Large intestine (tissue), 3 donors: ENCODE results near the gene COL5A1. TPM values are rescaled to one million over a fixed set of nuclear protein-coding genes. Genes with fewer than 3 reads are reported as not detected.
A peak's percentile ranks its signal among the peaks of the same experiment; 100 is the strongest.

ENCODE experiments used
- DNase-seq, 2 donors: peaks; one replicate each; pipeline versions ENCODE4 v3.0.0 to v3.0.0-alpha.2; 2013
- H3K27ac ChIP-seq: one replicate; pipeline ENCODE4 v1.5.1; 2013; ENCODE audit warnings: low read length
- H3K27me3 ChIP-seq: 2 replicates; pipeline ENCODE4 v1.6.1; 2013; ENCODE audit warnings: low read length; ENCODE audit not compliant: control insufficient read depth, insufficient read depth
- H3K36me3 ChIP-seq: 2 replicates; pipeline ENCODE4 v1.6.1; 2013; ENCODE audit warnings: low read length; ENCODE audit not compliant: control insufficient read depth, insufficient read depth
- H3K4me1 ChIP-seq: one replicate; pipeline ENCODE4 v1.6.1; 2013; ENCODE audit warnings: low read length; ENCODE audit not compliant: control insufficient read depth, insufficient read depth
- H3K4me3 ChIP-seq: one replicate; pipeline ENCODE4 v1.5.1; 2013; ENCODE audit warnings: low read length
- H3K9me3 ChIP-seq: one replicate; pipeline ENCODE4 v1.6.1; 2013; ENCODE audit warnings: mild to moderate bottlenecking, low read depth, low read length, moderate library complexity; ENCODE audit not compliant: control insufficient read depth
- WGBS: methylation state at CpG from one replicate; pipeline ENCODE4 v1.1.5; 2013; ENCODE audit warnings: low lambda C conversion rate; ENCODE audit not compliant: insufficient coverage; 5-methylcytosine and 5-hydroxymethylcytosine counted together
- polyA plus RNA-seq: library from polyadenylated mRNA; unstranded; fragments of 120-200 nt; gene quantifications from one replicate; pipeline ENCODE4 v1.2.1, GENCODE V29; 2013

COL5A1 gene
- polyA plus RNA-seq, 1 donor: 79.9 TPM

DNA sequence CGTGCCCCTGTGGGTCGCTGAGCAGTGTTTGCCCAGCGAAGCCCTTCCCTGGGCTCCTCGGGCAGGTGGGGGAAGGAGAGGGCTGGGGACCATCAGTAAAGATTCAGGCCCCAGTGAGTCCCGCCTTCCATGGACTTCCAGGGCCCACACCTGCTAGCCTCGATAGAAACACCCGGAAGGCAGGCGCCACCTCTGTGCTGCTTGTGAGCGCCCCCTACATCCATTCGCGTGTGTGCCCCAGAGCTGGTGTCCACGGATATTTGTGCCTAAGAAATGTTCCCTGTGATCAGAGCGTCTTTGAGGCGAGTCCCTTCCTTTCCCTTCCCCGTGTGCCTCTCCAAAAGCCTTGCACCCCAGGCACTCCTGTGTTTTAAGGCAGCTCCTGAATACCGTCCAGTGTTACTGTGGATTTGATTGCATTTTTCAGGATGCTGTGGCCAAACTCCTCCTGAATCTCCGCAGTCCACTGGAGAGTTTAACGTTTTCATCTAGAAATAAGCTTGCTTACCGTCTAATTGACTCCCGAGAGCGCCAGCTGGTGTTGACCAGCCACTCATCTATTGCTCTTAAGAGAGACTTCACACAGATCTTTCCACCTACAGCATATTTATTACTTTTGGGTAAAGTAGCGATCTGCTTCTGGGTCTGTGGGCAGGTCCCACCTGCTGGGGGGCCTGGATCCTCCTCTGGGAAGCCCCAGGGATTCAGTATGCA lies 101.4 kb downstream of the COL5A1 start:
- no peak for DNase-seq
- Histone ChIP-seq H3K9me3 (no peaks in the 10 kb centered on the region), H3K4me1 (no peaks in the 10 kb centered on the region), H3K36me3 (peaks cover 14% of the 10 kb centered on the region), H3K4me3 (no peak overlapping the region), H3K27me3 (no peaks in the 10 kb centered on the region), H3K27ac (no peak overlapping the region)
- 100% methylated on average over 2 of the region's 22 CpGs for WGBS

DNA sequence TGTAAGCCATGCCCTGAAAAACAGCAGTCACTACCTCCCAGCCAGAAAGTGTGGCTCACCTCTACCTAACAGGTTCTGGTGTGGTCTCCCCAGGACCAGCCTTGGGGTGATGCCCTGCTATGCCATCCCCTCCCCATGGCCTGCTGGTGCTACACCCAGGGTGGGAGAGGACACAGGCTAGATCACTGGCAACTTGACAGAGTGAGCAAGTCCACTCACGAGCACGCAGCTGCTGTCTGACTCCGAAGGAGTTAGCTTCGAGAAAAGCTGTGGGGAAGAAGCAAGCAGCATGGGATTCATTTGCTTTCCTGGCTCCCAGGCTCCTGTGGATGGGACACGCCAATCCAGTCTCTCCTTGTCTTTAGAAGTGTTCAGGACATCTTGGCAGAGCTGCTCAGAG lies 102.2 kb downstream of the COL5A1 start:
- Histone ChIP-seq H3K4me3 (no peak overlapping the region), H3K36me3 (peaks cover 12% of the 10 kb centered on the region), H3K9me3 (no peaks in the 10 kb centered on the region), H3K27me3 (no peaks in the 10 kb centered on the region), H3K27ac (no peak overlapping the region), H3K4me1 (no peaks in the 10 kb centered on the region)
- no peak for DNase-seq
- WGBS: 100% methylated on average over 1 of the region's 5 CpGs

DNA sequence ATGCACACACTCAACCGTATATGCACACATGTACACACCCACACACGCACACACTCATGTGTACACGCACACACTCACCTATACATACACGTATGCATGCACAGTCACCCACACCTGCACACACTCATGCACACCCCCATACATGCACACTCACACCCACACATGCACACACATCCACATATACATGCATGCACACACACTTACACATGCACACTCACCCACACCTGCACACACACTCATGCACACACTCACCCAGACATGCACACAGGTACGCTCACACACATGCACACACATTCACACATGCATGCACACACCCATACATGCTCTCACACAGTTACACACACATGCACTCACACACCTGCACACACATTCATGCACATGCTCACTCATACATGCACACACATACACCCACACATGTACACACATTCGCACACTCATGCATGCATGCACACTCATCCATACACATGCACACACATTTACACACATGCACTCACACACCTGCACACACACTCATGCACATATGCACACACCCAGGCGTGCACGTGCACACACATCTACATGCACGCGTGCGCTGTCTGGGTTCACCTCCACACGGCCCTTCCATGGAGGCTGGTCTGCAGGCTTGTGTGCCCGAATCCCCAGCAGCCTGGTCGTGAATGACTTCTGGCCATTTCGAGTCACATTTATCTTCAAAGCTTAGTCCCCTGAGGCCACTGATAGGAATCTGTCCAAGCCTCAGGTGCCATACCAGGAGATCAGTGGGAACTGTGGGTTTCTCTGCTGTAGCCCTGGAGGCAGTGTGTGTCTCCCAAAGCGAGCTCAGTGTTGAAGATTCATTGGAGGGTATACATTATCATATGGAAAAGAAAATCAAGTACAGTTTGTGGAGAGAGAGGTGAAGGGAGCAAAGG lies 103.0 kb downstream of the COL5A1 start:
- no peaks in the 10 kb centered on the region for H3K27me3 ChIP-seq
- no CpG with 5 or more reads among the region's 16 CpGs for WGBS
- no peaks in the 10 kb centered on the region for H3K4me1 ChIP-seq
- peaks cover 12% of the 10 kb centered on the region for H3K36me3 ChIP-seq
- no peak overlapping the region for H3K4me3 ChIP-seq
- no peak for DNase-seq
- no peak overlapping the region for H3K27ac ChIP-seq
- H3K9me3 ChIP-seq: no peaks in the 10 kb centered on the region

DNA sequence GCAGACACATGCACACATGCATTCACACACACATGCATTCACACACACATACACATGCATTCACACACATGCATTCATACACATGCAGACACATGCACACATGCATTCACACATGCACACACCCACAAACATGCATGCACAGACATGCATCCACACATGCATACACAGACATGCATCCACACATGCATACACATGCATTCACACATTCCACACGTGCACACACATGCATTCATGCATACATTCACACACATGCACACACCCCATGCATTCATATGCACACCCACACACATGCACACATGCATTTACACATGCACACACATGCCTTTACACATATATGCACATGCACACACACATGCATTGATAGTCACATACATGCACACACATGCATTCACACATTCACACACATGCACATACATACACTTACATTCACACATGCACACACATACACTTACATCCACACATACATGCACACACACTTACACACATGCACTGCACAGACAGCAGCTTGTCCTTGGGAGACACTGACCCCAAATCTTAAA lies 106.4 kb downstream of the COL5A1 start:
- H3K27ac ChIP-seq: no peak overlapping the region
- H3K36me3 ChIP-seq: peaks cover 20% of the 10 kb centered on the region
- WGBS: no CpG with 5 or more reads among the region's 1 CpG
- H3K27me3 ChIP-seq: no peaks in the 10 kb centered on the region
- no peak overlapping the region for H3K4me3 ChIP-seq
- no peaks in the 10 kb centered on the region for H3K9me3 ChIP-seq
- H3K4me1 ChIP-seq: no peaks in the 10 kb centered on the region
- no peak for DNase-seq

DNA sequence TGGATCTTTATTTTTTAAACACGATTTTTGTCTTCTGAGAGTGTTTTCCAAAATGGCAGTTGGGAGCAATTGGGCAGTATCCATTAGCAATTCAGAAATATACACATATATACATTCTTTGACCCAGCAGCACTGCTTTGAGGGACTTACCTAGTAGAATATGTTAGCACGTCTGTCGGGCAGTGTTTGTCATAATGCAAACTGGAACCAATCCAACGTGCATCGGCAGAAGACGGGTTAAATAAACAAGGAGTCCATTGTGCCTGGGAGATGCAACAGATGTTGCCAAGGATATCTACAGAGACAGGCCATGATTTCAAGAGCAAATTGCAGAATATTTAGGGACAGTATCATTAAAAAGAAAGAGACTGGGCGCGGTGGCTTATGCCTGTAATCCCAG lies 107.0 kb downstream of the COL5A1 start:
- H3K36me3 ChIP-seq: peaks cover 20% of the 10 kb centered on the region
- H3K27me3 ChIP-seq: no peaks in the 10 kb centered on the region
- no peak overlapping the region for H3K27ac ChIP-seq
- DNase-seq: no peak
- 83% methylated on average over 1 of the region's 8 CpGs for WGBS
- H3K4me1 ChIP-seq: no peaks in the 10 kb centered on the region
- H3K4me3 ChIP-seq: no peak overlapping the region
- H3K9me3 ChIP-seq: no peaks in the 10 kb centered on the region

DNA sequence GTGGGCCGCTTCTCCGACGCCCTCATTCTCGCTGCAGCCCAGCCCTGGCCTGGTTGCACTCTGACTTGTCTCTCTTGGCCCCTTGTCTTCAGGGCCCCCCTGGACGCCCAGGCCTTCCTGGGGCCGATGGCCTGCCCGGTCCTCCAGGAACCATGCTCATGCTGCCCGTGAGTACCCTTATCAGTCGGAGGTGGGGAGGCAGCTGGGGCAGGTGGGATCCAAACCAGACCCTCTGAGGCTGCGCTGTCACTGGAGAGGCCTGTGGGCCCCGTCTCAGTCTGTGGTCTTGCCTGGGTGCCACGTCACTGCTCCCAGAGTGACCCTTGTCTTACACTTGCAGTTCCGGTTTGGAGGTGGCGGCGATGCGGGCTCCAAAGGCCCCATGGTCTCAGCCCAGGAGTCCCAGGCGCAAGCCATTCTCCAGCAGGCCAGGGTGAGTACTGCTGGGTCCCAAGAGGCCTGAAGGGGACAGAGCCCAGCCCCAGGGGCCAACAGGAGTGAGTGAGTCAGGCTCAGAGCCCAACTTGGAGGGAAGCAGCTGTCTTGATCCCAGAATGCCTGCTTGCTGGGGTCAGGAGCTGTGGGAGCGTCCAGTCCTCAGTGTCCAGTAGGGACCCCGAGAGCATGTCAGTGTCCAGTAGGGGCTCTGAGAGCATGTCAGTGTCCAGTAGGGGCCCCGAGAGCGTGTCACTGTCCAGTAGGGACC lies 109.0 kb downstream of the COL5A1 start:
- no peak for DNase-seq
- no peaks in the 10 kb centered on the region for H3K27me3 ChIP-seq
- no peak overlapping the region for H3K27ac ChIP-seq
- WGBS: no CpG with 5 or more reads among the region's 21 CpGs
- no peak overlapping the region for H3K4me3 ChIP-seq
- H3K9me3 ChIP-seq: no peaks in the 10 kb centered on the region
- H3K36me3 ChIP-seq: peaks cover 21% of the 10 kb centered on the region
- no peaks in the 10 kb centered on the region for H3K4me1 ChIP-seq

DNA sequence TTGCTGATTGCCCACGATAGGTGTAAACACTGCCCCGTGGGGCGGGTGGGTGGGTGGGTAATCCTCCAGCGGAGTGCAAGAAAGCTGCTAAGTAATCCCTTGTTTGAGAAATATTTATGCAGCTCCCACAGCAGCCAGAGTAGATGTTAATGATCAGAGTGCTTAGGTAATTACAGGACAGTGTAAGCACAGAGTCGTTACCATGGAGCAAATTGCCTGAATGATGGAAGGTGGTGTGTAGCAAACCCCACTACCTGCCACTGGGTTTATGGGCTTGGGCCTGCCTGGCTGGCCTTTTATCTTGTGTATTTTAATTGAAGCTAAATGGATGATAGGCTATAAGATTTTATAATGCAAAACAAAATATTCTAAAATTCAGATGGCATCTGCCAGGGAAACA lies 110.0 kb downstream of the COL5A1 start:
- DNase-seq: peak in 1 of 2 donors; percentile 20
- Histone ChIP-seq H3K36me3 (peaks cover 19% of the 10 kb centered on the region), H3K9me3 (no peaks in the 10 kb centered on the region), H3K27ac (no peak overlapping the region), H3K4me1 (no peaks in the 10 kb centered on the region), H3K27me3 (no peaks in the 10 kb centered on the region), H3K4me3 (no peak overlapping the region)
- WGBS: no CpG with 5 or more reads among the region's 5 CpGs

DNA sequence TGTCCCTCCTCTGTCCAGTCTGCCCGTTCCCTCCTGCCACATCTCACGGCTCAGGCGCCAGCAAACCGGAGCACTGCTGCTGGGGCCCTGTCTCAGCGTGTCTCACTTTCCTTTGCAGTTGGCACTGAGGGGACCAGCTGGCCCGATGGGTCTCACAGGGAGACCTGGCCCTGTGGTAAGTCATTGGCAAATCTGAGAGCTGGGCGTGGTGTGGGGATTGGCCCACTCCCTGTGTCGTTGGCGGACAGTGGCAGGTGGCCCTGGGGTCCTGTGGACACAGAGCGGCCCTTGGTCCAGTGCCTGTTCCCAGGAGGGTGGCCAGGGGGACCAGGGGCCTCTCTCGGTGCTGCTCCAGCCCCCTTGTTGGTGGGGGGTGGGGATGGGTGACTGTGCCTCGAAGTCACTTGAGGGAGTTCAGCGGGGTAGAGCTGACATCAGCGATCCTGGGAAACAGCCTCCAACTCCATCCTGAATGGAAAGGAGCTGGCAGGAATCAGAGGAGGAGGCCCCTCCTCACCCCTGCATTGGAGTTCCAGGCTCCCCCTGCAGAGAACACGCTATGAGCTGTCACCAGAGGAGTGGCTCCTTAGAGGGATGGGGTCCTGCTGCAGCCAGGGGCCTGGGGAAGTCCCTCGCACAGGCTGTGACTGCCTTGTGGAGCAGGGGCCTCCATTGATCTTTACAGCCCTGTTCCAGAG lies 111.0 kb downstream of the COL5A1 start:
- Histone ChIP-seq H3K4me3 (no peak overlapping the region), H3K9me3 (no peaks in the 10 kb centered on the region), H3K36me3 (peaks cover 22% of the 10 kb centered on the region), H3K27me3 (no peaks in the 10 kb centered on the region), H3K27ac (no peak overlapping the region), H3K4me1 (no peaks in the 10 kb centered on the region)
- DNase-seq: no peak
- no CpG with 5 or more reads among the region's 16 CpGs for WGBS

DNA sequence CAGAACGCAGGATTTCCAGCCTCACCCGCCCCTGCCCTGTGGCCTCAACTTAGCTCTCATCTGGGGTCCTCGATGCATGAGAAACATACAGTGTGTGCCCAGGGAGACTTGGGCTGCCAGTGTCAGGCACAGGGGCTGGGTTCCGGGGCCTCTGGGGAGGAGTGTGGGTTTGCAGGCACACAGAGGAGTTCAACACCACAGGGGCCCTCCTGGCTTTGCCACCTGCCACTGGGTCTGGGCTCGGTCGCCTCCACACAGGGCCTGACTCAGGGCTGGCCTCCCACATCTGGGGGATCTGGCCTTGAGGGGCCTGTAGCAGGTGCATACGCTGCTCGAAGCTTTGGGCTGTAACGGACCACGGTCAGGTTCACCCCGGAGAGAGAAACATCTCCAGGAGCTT lies 111.6 kb downstream of the COL5A1 start:
- DNase-seq: no peak
- WGBS: no CpG with 5 or more reads among the region's 11 CpGs
- Histone ChIP-seq H3K4me3 (no peak overlapping the region), H3K27ac (no peak overlapping the region), H3K9me3 (no peaks in the 10 kb centered on the region), H3K36me3 (peaks cover 22% of the 10 kb centered on the region), H3K4me1 (no peaks in the 10 kb centered on the region), H3K27me3 (no peaks in the 10 kb centered on the region)
